Measurements from ENCODE around the gene FKRP. TPM values are rescaled to one million over a fixed set of nuclear protein-coding genes. Genes with fewer than 3 reads are reported as not detected.

Gene FKRP
- total RNA-seq, 2 experiments from 2014 or later: 15.5 to 18.9 TPM

GRCh38 chr19:46762245-46762890 is 16.5 kb downstream of the FKRP start:
- no peak overlapping the region for H3K4me3 ChIP-seq (ENCODE audit: low read depth, low read length, poor library complexity, severe bottlenecking)
- no peaks in the 10 kb centered on the region for H3K4me1 ChIP-seq (ENCODE audit: insufficient read depth, low read length, poor library complexity, severe bottlenecking)
- no peaks in the 10 kb centered on the region for H3K9me2 ChIP-seq (ENCODE audit: insufficient read depth, low read length)
- H3K27ac ChIP-seq (ENCODE audit: low read depth, low read length, poor library complexity, severe bottlenecking): no peak overlapping the region
- H3K4me2 ChIP-seq (ENCODE audit: low read length): no peak overlapping the region
- H3K79me2 ChIP-seq (ENCODE audit: insufficient read depth, low read depth, low read length): no peaks in the 10 kb centered on the region
- CTCF ChIA-PET (ENCODE audit: unreplicated experiment): no interaction called here
- 0 out of 2 replicates have a peak, but pooled peaks cover 7% of the 10 kb centered on the region for H3K36me3 ChIP-seq (ENCODE audit: insufficient read depth, low read length)
- H4K20me1 ChIP-seq (ENCODE audit: insufficient read depth, low read length): no peaks in the 10 kb centered on the region
- POLR2A ChIA-PET: no interaction called here
- TF ChIP-seq CTCF (conservative IDR thresholded peaks at IDR 0.05; ENCODE audit: low read length) (no peak), EZH2phosphoT487 (IDR thresholded peaks at IDR 0.05; ENCODE audit: borderline replicate concordance, low read depth, low read length) (no peak)
- no TSS peak for BruUV-seq (replicated peaks)
- H2AFZ ChIP-seq (ENCODE audit: low read length): no peak overlapping the region
- no peaks in the 10 kb centered on the region for H3K9me3 ChIP-seq (ENCODE audit: low read length)
- no peak for DNase-seq (ENCODE audit: low spot score)
- intact Hi-C loops (cut with micrococcal nuclease; ENCODE audit: unreplicated experiment): no loop called here

GRCh38 chr19:46764817-46765291 is 19.0 kb downstream of the FKRP start:
- no TSS peak for BruUV-seq (replicated peaks)

More at GRCh38 chr19:46764817-46765291, 19.0 kb downstream of the FKRP start:
- no peaks in the 10 kb centered on the region for H3K9me3 ChIP-seq (ENCODE audit: low read length)
- TF ChIP-seq CTCF (conservative IDR thresholded peaks at IDR 0.05; ENCODE audit: low read length): no peak
- no peak for TF ChIP-seq EZH2phosphoT487 (IDR thresholded peaks at IDR 0.05; ENCODE audit: borderline replicate concordance, low read depth, low read length)
- H2AFZ ChIP-seq (ENCODE audit: low read length): no peak overlapping the region
- no peaks in the 10 kb centered on the region for H3K36me3 ChIP-seq (ENCODE audit: insufficient read depth, low read length)
- no peaks in the 10 kb centered on the region for H3K79me2 ChIP-seq (ENCODE audit: insufficient read depth, low read depth, low read length)
- H3K27ac ChIP-seq (ENCODE audit: low read depth, low read length, poor library complexity, severe bottlenecking): no peak overlapping the region
- no peaks in the 10 kb centered on the region for H3K4me1 ChIP-seq (ENCODE audit: insufficient read depth, low read length, poor library complexity, severe bottlenecking)
- ChIA-PET CTCF (ENCODE audit: unreplicated experiment) (no interaction called here), POLR2A (no interaction called here)
- intact Hi-C loops (cut with micrococcal nuclease; ENCODE audit: unreplicated experiment): no loop called here
- H3K4me2 ChIP-seq (ENCODE audit: low read length): no peak overlapping the region
- no peak overlapping the region for H3K4me3 ChIP-seq (ENCODE audit: low read depth, low read length, poor library complexity, severe bottlenecking)
- H3K9me2 ChIP-seq (ENCODE audit: insufficient read depth, low read length): no peaks in the 10 kb centered on the region
- no peaks in the 10 kb centered on the region for H4K20me1 ChIP-seq (ENCODE audit: insufficient read depth, low read length)
- DNase-seq (ENCODE audit: low spot score): no peak
